ENCODE data around the gene ACTA2.

Gene ACTA2

GRCh38 chr10:88981435-88981834, 28.9 kb upstream of the ACTA2 start:
- DNase-seq (ENCODE audit: low read depth in 2 of 2, low spot score in 1 of 2): no peak

GRCh38 chr10:88980800-88981199, 28.2 kb upstream of the ACTA2 start:
- no peak for DNase-seq (ENCODE audit: low read depth in 2 of 2, low spot score in 1 of 2)

DNA sequence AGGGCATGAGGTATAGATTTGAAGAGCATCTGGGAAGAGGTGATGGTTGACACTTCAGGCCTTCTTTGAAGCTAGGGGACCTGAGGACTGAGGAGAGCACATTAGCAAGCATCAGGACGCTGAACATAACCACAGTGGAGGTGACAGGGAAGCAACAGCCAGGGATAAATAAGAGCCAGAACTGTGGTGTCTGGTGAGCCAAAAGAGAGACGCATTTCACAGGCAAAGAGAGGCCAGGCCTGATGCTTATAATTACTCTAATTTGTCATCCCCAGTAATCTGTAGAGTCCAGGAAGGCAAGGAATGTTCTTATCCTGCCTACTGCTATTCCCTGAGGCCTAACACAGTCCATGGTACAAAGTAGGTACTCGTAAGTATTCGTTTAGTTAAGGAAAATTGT, 27.7 kb upstream of the ACTA2 start:
- DNase-seq (ENCODE audit: low read depth in 2 of 2, low spot score in 1 of 2): no peak

DNA sequence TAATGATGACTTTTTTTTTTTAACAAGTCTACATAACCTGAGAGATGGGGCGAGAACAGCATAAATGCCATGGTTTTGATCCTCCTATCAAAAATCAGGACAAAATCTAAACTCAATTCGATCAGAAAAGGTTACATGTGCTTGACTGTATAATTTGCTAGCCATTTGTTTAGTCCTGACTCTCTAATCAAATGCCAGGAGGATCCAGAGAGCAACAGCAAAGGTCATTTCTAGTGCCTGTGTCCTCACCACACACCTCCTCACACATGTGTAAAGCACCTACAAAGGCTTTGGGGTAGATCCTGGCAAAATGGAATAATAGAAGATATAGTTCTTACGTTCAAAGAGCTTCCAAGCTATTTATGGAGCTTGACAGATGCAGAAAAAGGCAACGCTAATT, 27.0 kb upstream of the ACTA2 start:
- DNase-seq (ENCODE audit: low read depth in 2 of 2, low spot score in 1 of 2): no peak

- DNase-seq (ENCODE audit: low read depth in 2 of 2, low spot score in 1 of 2): no peak
Measured at GRCh38 chr10:88979153-88979562, 26.6 kb upstream of the ACTA2 start.

DNA sequence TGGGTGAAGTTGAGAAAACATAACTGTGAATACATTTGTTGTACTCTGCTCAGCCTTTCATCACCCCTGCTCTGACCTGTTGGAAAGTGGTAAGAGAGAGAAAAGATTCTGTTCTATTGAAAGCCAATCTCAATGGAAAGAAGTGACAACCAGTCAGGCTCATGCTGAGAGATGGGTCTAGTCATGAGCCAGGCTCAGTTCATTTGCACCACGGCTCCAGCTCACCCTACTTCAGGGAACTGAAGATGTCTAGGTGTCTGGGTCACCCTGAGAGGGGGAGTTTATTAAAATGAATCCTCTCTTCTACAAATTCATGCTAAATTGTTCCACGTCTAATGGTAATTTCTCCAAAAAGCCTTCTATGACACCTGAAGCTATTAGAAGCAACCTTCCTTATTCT, 25.9 kb upstream of the ACTA2 start:
- DNase-seq (ENCODE audit: low read depth in 2 of 2, low spot score in 1 of 2): no peak

DNA sequence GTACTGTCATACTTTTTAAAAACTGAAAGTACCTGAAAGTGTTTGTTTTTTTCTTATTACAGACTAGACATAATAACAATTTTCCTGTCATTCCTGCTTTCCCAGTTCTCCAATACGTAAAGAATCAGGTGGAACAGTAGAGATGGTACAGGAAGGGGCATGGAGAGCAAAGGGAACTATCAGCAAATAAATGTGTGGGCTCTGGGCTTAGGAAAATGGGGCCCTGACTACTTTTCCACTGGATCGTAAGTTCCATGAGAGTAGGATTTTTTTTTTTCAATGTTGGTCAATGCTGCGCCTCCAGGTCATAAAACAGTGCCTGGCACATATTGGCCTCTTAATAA, 22.8 kb upstream of the ACTA2 start:
- no peak for DNase-seq (ENCODE audit: low read depth in 2 of 2, low spot score in 1 of 2)

DNA sequence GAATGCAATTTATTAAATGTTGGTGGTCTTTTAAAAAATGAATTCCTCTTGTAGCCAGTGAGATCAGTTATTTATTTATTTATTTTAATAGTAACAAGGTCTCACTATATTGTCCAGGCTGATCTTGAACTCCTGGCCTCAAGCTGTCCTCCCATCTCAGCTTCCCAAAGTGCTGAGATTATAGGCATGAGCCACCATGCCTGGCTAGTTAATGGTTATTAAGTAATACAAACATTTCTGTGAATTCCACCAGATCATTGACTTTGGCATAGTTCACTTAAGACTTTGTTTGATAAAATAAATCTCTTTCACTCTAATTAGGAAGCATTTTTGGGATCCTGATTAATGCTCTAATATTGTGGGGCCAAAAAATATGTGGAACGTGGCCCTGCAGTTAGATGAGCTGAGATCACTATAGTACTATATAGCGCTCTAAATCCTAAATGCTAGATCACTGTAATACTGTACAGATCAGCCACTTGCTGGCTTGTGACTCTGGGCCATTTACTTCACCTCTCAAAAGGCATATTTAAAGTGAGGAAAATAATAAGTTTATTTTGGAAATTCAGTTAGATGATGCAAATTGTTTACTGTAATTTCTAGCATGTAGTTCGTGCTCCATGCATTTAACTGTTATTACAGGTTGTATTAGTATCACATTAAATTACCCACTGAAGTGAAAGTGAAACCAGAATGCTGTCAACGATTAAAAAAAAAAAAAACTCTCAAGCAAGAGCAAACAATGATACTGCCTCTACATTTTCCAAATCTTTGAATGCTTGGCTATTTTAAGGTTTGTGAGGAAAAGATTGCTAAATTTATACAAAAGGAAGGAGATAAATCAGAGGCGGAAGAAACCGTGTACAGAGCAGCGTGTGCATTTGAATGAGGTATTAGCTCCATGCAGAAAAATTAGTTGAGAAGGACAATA, 22.1 kb upstream of the ACTA2 start:
- no peak for DNase-seq (ENCODE audit: low read depth in 2 of 2, low spot score in 1 of 2)

DNA sequence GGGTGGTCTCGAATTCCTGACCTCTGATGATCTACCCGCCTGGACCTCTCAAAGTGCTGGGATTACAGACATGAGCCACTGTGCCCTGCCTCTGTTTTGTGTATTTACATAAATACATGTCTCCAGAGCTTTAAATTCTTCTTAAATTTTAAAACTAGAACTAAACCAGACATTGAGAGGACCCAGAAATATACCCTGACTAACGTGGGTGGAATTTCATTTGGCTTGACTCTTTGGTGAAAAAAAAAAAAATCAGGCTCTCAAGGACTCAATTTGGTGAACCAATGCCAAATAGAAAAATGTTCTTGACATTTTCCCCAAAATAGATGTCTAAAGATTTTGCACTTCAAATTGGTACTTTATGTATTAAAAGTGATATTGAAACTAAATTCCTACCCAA, 21.4 kb upstream of the ACTA2 start:
- DNase-seq (ENCODE audit: low read depth in 2 of 2, low spot score in 1 of 2): no peak

GRCh38 chr10:88971221-88972061, 18.9 kb upstream of the ACTA2 start:
- no peak for DNase-seq (ENCODE audit: low read depth in 2 of 2, low spot score in 1 of 2)

GRCh38 chr10:88968391-88968790, 15.8 kb upstream of the ACTA2 start:
- no peak for DNase-seq (ENCODE audit: low read depth in 2 of 2, low spot score in 1 of 2)

DNA sequence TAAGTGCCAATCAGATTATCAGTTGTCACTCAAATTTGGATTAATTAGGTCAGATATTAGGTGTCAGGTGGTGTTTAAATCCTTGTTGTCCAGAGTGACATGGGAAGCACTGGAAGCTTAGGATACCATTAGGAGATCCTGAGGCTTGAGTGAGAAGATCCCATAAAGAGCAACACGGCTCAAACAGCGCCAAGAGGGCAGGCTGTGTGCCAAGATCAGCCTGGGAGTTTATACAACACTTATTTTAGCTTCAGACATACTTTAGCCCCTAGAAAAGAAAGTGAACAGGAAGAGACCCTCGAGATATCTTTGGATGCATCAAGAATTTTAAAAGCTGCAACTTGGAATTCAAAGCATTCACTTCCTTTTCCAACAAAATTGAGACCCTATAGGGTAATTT, 14.2 kb upstream of the ACTA2 start:
- DNase-seq (ENCODE audit: low read depth in 2 of 2, low spot score in 1 of 2): no peak

DNA sequence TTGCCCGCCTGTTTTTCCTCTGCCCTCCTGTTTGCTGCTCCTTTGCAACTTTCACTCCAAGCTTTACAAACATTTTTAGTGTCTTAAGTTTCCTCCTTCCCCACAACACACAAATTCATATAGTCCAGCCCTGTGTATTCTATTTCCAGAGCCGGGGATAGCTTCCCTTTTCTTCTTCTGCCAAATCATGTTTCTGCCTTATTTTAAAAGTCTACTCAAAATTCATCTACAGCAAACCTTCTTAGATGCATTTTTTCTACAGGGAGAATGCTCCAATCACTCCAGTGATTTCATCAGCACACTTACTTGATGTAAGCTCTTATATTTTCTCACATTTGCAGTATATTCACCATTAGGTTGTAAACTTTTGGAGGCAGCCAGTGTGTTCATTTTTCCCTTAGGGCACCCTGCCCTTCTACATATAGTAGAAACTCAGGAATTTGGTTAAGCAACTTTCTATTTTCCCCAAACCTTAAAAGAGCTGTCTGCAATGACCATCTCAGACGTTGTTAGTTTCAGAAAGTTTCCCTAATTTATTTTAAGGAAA, 12.4 kb upstream of the ACTA2 start:
- DNase-seq (ENCODE audit: low read depth in 2 of 2, low spot score in 1 of 2): no peak

DNA sequence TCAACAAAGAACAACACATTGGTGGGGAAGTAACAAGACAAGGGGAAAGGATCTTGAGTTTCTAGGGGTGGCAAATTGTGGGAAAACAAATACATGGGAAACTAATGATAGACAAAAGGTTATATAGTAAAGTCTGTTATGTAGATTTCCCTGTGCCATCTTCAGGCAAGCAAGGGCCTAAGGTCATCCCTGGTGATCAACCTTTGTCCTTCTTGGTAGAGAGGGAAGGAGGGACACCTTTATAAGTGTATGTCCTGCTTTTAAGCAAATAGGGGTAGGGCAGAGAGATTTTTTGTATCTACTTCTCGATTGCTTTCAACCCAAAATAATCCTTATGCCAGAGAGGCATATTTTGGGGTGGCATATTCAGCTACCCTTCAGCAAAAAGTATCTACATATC, 11.8 kb upstream of the ACTA2 start:
- DNase-seq (ENCODE audit: low read depth in 2 of 2, low spot score in 1 of 2): no peak

DNA sequence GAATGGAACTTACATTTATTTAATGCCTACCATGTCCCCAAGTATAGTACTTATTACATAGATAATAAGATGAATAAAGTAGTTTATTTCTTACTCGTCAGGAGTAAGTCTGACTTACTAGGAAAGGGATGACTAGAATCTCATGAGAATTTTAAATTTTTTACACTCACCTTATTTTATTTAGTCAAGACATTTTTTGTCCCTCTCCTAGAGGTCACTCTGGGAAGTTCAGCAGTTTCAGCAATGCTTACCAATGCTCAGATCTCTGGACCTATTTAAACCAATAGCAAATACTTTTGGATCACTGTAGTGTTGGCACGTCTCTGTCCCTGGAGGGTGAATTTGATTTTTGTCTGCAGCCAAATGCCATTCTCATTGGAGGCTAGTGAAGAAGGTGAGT, 10.7 kb upstream of the ACTA2 start:
- no peak for DNase-seq (ENCODE audit: low read depth in 2 of 2, low spot score in 1 of 2)

DNA sequence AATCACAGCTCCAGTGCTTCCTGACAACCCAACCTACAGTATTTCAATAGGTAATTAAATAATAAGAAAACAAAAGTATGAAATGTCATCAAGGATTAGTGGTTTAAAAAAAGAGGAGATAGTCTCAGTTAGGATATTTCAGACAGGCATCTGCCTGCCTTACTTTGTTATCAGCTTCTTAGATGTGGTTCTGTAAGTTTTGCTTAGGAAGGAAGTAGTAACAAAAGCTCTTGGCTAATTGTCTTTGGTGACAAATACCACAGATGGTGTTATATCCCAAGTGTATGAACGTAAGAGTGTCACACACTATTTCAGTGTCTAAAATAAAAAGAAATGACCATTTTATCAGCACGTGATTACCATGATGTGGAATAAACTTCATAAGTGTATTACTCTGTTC, 9.8 kb upstream of the ACTA2 start:
- DNase-seq (ENCODE audit: low read depth in 2 of 2, low spot score in 1 of 2): no peak

DNA sequence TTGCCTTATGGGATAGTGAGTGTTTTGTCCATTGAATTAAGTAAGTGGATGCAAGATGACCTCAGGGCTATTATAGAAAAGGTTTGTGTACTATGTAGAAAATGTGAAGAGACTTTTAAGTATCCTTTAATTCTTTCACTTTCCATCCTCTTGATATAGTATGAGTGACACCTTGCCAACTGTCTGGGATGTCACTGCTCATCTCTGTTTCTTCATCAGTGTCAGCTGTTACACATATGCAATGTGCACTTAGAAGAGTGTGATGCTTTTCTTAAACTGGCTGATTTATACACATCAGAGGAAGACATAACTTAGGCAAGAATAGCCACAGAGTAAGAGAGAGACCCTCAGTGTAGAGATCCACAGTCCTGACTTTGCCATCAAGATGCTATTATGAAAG, 8.7 kb upstream of the ACTA2 start:
- no peak for DNase-seq (ENCODE audit: low read depth in 2 of 2, low spot score in 1 of 2)

GRCh38 chr10:88960802-88961201, 8.2 kb upstream of the ACTA2 start:
- no peak for DNase-seq (ENCODE audit: low read depth in 2 of 2, low spot score in 1 of 2)

GRCh38 chr10:88958721-88959120, 6.1 kb upstream of the ACTA2 start:
- no peak for DNase-seq (ENCODE audit: low read depth in 2 of 2, low spot score in 1 of 2)

DNA sequence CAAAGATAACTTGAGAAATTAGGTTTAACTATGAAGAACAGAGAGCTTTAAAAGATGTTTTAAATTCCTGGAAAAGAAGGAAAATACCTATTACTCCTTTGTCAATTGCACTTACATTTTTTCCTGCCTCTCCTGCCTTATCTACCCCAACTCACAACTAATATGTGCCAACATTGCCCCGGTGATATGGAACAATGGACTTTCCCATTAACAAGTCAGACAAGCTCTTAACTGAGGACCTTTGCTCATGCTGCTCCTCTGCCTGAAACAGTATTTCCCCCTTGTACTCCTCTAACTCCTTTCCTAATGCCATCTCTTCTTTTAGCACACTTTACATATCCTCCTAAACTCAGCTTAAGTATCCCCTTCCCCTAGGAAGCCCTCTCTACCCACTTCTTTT, 4.8 kb upstream of the ACTA2 start:
- DNase-seq (ENCODE audit: low read depth in 2 of 2, low spot score in 1 of 2): no peak

DNA sequence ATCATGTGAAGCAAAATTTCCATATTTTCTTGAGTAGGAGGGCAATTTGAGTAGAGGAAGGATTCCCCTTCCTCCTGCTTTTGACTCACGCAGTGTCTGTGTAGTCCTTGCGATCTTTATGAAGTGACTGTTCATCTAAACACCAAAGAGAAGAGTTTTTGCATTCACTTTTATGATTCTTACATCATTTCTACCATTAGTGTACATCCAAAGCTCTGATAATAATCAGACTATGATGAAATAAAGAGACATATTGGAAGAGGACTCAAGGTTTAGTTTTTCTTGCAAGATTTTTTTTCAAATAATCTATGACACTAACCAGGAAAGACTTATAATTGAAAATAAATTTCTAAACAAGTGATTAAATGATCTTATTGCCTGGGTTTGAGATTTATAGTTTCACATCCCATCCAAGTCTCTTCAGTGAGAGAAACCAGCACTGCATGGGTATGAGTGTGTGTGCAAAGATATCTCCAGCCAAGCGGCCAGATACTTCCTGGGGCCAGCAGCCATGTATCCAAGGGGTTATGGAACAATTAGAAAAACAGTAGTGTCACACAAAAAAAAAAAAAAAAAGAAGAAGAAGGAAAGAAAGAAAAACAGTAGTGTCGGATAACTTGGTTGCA, 2.0 kb upstream of the ACTA2 start:
- DNase-seq (ENCODE audit: low read depth in 2 of 2, low spot score in 1 of 2): no peak

DNA sequence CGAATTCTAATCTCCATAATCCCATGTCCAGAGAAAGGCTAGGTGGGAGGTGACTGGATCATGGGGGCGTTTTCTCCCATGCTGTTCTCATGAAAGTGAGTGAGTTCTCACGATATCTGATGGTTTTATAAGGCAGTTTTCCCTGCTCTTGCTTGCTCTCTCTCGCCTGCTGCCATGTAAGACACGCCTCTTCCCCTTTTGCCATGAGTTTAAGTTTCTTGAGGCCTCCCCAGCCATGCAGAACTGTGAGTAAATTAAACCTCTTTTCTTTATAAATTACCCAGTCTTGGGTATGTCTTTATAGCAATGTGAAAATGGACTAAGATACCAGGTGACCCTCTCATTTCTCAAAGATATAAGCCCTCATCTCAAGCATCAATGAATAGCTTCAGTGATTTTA, 1.1 kb upstream of the ACTA2 start:
- no peak for DNase-seq (ENCODE audit: low read depth in 2 of 2, low spot score in 1 of 2)
